GM20431 (cell line): ENCODE measurements around the gene DAPL1.

Experiments
- in situ Hi-C: fragments of 300-500 bp; cut with MseI, MboI; formaldehyde crosslinking; loops from one replicate; pipeline ENCODE4 v1.15.0; 2020; ENCODE audit warnings: low sequenced_read_pairs; ENCODE audit not compliant: unreplicated experiment

Gene DAPL1

DNA sequence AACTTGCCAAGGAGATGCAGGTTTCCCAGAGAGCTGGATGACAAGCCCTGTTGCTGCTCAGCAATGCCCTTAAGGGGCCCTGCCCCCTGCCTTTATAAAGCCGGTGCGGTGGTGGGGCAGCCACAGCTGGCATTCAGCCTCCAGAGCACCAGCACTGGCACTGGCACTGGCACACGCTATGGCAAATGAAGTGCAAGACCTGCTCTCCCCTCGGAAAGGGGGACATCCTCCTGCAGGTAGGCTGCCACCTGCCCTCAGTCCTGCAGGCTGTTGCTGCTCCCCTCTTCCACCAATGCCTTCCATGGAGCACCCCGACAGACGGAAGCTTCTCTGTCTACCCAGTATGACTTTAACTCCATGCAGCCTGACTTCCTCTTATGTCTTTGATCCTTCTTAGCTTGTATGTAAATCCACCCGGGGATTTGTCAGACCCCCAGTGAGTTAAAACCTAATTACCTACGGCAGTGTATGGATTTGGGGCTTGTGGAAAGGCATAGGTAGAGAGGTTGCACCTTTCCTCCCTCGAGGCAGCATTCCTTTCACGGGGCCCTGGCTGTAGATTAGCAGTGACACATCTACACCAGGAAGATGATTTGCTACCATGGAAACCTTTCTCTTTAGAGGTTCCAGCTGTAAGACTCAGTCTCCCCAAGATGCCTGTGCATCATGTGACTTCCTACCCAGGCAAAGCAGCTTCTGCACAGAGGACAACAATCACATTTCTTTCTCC lies at the start of gene DAPL1:
Gene DAPL1 (plus strand): TSS at position 123 of the 730 bp plus-strand sequence. CDS start 56 bp downstream, at position 179.
- in situ Hi-C loops: no loop called here

DNA sequence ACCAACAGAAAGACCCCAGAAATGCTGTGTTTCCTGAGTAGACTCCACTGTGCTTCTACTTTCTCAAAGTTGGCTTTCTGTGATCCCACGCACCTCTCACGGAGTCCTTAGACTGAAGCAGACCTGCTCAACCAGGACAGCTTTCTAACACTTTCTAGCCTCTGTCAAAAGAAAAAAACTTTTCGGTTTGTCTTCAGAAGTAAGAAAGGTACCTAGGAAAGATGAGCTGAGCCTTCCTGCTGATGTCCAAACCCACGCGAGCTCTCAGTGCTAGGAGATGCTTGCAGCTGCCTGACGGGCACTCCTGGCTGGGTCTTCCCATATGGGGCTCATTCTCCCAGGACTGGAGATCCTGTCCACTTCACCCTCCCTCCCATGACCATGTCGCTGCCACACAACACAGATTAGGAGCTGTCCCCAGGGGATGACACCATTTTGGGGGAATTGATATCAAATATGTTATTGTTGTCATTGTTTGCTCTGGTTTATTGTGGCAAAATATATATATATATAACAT lies 49.2 kb upstream of the DAPL1 start:
- in situ Hi-C loops: loop anchor here (5.0 kb wide), 1 partner anchor 709 kb away; no protein-coding TSS in a partner anchor

GRCh38 chr2:158746488-158746887 lies 48.6 kb upstream of the DAPL1 start:
- in situ Hi-C loops: loop anchor here (5.0 kb wide), 1 partner anchor 709 kb away; no protein-coding TSS in a partner anchor

- in situ Hi-C loops: loop anchor here (5.0 kb wide), 1 partner anchor 710 kb away; no protein-coding TSS in a partner anchor
Observed at GRCh38 chr2:158747281-158747680, 47.8 kb upstream of the DAPL1 start.

DNA sequence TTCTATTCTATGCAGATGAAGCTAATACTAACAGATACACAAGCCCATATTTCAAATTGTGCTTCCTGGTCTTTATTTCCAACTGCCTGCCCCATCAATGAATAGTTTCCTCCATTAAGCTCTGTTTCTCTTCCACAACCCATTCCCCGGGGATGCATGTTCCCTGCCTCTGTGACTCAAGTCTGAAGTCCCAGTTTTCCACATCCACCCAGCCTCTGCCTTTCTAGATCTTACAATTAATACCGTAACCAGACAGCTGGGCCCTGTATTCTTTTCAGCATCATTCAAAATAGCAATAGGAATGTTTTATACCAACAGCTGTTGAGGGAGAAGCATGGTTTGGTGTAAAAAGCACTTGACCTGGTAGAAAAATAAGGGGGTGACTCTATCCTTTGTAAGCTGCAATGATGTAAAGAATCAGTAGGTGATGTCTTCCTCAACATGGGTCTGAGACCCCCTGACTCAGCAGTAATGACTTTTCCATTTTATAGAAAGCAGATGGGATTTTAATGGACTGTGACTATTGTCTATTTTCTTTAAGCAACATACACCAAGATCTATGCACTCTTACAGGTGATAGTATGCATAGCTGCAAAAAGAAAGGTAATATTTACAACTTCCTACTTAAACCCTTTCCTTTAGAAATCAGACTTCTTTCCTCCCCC lies 46.1 kb upstream of the DAPL1 start:
- in situ Hi-C loops: loop anchor here (5.0 kb wide), 1 partner anchor 712 kb away; no protein-coding TSS in a partner anchor

GRCh38 chr2:158750458-158751125 lies 44.5 kb upstream of the DAPL1 start:
- in situ Hi-C loops: no loop called here

DNA sequence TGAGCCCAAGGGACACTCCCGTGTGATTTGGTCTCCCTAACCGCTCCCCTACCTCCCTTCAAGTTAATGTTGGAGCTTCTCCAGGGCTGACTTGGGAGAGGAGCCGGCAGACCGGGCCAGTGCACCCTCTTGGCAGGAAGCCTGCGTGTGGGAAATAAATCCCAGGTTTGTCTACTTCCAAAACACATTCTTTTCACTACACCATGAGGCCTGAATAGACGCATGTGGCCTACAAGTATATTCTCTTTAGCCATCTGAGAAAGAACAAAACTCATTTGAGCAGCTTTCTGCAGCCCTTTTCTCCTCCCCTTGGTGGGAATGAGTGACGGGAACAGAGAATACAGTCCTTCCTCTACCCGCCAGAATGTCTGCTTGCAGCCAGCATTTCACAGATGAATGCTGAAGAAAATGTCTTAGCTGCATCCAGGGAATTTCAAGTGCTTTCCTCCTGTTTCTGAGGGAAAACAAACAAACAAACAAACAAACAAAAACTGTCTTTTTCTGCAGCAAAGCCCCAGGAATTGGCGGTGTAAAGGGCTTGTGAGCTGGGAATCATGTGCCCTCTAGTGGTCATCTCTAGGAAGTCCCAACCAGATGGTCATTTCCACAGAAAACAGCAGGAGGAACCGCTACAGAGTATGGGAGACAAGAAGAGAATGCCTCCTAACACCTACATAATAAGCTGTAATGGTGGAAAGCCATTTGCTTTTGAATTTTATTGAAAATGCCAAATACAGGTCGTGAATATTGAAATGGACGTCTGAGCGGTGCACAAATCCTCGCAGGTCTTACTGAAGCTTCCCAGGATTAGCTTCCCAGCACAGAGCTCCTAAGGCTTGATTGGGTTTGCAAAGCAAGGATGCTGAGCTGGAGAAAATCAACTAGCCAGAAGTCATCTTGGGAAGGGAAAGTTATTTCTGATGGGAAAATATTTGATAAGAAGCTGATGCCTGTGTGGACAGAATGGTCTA lies 41.2 kb upstream of the DAPL1 start:
- in situ Hi-C loops: no loop called here

- in situ Hi-C loops: no loop called here
Observed at GRCh38 chr2:158755310-158756087, 39.6 kb upstream of the DAPL1 start.

GRCh38 chr2:158756331-158756730 lies 38.8 kb upstream of the DAPL1 start:
- in situ Hi-C loops: no loop called here

DNA sequence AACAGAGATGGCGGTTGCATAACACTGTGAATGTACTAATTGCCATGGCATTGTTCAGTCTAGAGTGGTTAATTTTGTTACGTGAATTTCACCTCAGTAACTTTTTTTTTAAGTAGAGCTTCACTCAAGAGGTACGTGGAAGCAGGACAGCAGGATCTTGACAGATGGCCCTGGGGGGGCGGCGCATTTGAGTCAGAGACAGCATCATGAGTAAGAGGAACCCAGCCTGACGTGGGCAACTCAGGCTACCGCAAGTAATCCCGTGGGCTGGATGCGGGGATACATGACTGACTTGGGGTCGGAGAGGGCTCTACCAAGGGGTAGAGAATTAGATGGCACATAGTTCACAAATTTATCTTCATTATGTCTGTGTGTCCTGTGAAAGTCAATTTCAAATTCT lies 38.1 kb upstream of the DAPL1 start:
- in situ Hi-C loops: no loop called here

DNA sequence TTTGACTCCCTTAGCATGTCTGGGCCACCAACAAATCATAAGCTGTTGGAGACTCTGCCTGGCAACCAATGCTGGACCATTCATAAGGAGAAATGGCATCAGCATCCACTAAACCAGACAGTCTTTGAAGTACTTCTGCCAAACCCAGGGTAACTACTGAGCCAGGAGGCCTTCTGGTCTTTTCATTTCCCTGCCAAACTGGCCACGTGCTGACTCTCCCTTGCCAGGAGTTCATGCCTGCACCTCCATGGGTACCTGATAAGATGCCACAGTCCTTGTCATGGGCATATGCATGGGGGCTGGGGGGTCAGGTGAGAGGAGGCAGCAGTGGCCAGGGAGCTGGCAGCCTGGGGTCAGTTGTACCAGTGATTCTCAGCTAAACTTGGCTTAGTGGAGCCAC lies 34.2 kb upstream of the DAPL1 start:
- in situ Hi-C loops: no loop called here

DNA sequence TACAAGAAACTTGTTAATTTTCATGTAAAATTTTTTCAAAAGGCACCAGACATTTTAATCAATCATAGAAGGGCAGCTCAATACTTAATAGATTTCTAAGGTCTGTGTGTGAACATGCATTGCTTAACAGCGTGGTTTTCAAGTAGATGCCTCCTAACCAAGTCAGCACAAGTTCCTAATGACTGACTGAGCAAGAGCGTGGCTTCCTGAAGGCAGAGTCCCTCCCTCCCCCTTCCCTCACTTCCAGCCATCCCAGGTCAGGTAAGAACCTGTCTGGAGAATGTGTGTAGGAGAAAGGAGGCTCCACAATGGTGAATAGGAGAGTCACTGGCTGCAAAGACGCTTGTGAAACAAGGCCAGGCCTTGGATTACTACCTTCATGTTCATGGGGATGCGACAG lies 33.5 kb upstream of the DAPL1 start:
- in situ Hi-C loops: no loop called here

DNA sequence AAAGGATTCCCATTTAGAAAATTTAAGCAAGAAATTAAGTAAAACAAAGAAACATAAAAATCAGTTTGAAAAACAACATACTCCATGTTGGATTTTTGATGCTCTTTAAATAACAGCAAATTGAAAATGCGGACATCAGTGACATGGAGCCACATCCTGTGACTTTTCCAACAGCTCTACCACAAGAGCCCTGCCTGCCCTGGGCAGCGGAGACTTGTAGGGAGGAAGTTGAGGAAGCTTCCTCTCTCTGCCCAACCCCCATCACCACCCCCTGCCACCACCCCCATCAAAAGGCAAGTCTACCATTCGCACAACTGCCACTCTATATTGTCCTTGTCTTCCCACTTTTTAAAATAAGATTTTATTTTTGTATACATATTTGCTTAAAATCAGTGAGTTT lies 32.8 kb upstream of the DAPL1 start:
- in situ Hi-C loops: no loop called here

DNA sequence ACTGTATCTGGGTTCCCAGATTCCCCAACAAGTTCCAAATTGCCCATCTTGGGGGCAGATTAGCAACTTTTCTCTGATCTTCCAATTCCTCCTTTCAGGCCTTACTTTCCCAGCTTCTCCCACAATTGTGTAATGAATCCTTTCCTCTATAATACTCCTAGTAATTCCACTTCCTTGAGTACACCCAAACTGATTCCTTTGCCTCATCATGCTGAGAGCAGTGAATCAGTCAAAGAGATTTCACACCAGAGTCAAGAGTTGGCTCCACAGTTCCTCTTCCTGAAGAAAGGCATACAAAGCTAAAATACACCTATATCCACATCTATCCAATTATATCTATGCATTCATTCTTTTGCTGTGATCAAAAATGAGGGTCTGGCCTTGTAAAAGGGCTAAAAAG lies 28.6 kb upstream of the DAPL1 start:
- in situ Hi-C loops: no loop called here

GRCh38 chr2:158772306-158773078 lies 22.6 kb upstream of the DAPL1 start:
- in situ Hi-C loops: no loop called here

DNA sequence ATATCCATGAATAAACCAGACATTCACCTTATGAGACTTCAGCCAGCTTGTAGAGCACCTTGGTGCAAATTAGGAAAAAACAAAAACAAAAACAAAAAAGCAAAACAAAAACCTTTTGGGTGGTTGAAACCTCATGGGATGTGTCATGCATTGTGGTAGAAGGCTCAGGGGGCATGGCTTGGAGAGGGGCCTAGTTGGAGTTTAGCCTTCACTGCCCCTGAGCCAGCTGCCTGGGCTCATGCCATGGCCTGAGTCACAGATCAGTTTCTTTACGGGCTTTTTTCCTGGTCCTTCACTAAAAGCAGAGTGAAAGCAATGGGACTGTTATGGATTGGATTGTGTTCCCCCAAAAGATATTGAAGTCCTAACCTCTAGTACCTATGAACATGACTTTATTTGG lies 22.0 kb upstream of the DAPL1 start:
- in situ Hi-C loops: no loop called here

- in situ Hi-C loops: no loop called here
Observed at GRCh38 chr2:158774681-158775080, 20.4 kb upstream of the DAPL1 start.
